Testis (tissue), 3 donors: ENCODE data around the gene CARD10. TPM values are rescaled to one million over a fixed set of nuclear protein-coding genes. Genes with fewer than 3 reads are reported as not detected.

Experiments
- DNase-seq: peaks from one replicate; pipeline ENCODE4 v3.0.0-alpha.2; 2019
- H3K27ac ChIP-seq, 2 donors: fragments of 200-600 bp; sonication (generic); one replicate each; pipeline ENCODE4 v1.5.1; 2019
- H3K27me3 ChIP-seq: fragments of 200-600 bp; sonication (generic); one replicate; pipeline ENCODE4 v1.5.1; 2019
- H3K36me3 ChIP-seq: fragments of 200-600 bp; sonication (generic); one replicate; pipeline ENCODE4 v1.5.1; 2017; ENCODE audit warnings: low read depth; ENCODE audit errors: missing control alignments
- H3K4me1 ChIP-seq: fragments of 200-600 bp; sonication (generic); one replicate; pipeline ENCODE4 v1.5.1; 2019
- H3K4me3 ChIP-seq, 2 donors: fragments of 200-600 bp; sonication (generic); one replicate each; pipeline ENCODE4 v1.5.1; 2017 to 2019
- H3K9me3 ChIP-seq: fragments of 200-600 bp; sonication (generic); one replicate; pipeline ENCODE4 v1.5.1; 2017
- POLR2A ChIP-seq: fragments of 450-650 bp; IDR thresholded peaks from one replicate; pipeline ENCODE4 v1.6.1; 2017; ENCODE audit warnings: antibody characterized with exemption, mild to moderate bottlenecking, moderate library complexity
- WGBS, 2 donors: methylation state at CpG; one replicate each; pipeline ENCODE4 v1.1.5; 2018; 5-methylcytosine and 5-hydroxymethylcytosine counted together
- intact Hi-C: fragments of 100-400 bp; cut with DNase I; formaldehyde crosslinking; loops from one replicate; pipeline ENCODE4 v1.15.1; 2023; ENCODE audit warnings: low total_unique reads
- polyA plus RNA-seq: library from polyadenylated mRNA; stranded (reverse); fragments of 350-450 nt; fragmentation: Illumina TruSeq; extraction: RNeasy Lipid Tissue Mini Kit (QIAGEN cat#74804); gene quantifications from one replicate; pipeline ENCODE4 v1.2.3, GENCODE V29; 2014; ENCODE audit warnings: low read depth, low replicate concordance; ENCODE audit not compliant: insufficient read depth
- total RNA-seq, 2 donors: library from RNA; depleted of rRNA; stranded (reverse); fragments of >200 nt; gene quantifications; one replicate each; pipeline ENCODE4 v1.2.3, GENCODE V29; 2016
- TF ChIP-seq, protein P1 (sequence below), 3 experiments: fragments of 450-650 bp in 2 of 3; fragments of 200-600 bp in 1 of 3; sonication (generic) in 1 of 3; IDR thresholded peaks; one replicate each; pipeline ENCODE4 v1.5.1; 2016 to 2019; ENCODE audit warnings: antibody characterized with exemption in 3 of 3, mild to moderate bottlenecking in 2 of 3, moderate library complexity in 1 of 3

CARD10 gene
- total and polyA plus RNA-seq, 3 donors from 2014 or later: 42.6 to 113 (median 89.8) TPM

DNA sequence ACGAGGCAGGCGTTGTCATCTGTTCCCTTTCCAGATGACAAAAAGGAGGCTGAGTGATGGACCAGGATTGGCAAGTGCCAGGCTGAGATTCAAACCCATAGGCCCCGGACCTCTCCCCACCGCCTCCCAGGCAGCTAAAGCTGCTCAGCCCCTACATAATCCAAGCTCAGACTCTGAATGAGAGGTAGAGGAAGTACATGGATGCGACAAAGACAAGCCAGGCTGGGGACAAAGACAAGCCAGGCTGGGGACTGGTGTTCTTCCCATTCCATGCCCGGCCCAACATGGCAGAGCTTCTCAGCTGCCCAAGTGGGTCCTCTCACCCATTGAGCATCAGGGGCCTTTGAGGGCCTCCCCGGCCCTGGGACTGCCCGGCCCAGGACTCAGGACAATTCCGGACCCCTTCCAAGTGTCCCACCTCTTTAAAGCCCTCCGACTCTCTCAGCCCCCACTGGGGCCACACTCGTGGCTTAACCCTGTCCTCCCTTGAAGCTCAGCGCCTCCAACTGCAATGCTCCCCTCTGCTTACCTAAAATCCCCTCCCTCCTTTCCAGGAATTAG lies 37.8 kb downstream of the CARD10 start:
- no peak overlapping the region for H3K4me3 ChIP-seq
- H3K4me1 ChIP-seq: peaks cover 7% of the 10 kb centered on the region
- DNase-seq: no peak
- TF ChIP-seq, protein P1, sequence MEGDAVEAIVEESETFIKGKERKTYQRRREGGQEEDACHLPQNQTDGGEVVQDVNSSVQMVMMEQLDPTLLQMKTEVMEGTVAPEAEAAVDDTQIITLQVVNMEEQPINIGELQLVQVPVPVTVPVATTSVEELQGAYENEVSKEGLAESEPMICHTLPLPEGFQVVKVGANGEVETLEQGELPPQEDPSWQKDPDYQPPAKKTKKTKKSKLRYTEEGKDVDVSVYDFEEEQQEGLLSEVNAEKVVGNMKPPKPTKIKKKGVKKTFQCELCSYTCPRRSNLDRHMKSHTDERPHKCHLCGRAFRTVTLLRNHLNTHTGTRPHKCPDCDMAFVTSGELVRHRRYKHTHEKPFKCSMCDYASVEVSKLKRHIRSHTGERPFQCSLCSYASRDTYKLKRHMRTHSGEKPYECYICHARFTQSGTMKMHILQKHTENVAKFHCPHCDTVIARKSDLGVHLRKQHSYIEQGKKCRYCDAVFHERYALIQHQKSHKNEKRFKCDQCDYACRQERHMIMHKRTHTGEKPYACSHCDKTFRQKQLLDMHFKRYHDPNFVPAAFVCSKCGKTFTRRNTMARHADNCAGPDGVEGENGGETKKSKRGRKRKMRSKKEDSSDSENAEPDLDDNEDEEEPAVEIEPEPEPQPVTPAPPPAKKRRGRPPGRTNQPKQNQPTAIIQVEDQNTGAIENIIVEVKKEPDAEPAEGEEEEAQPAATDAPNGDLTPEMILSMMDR (IDR thresholded peaks at IDR 0.05): no peak
- no peak for TF ChIP-seq POLR2A
- H3K36me3 ChIP-seq: no peaks in the 10 kb centered on the region
- intact Hi-C loops: no loop called here
- H3K27me3 ChIP-seq: no peaks in the 10 kb centered on the region
- H3K9me3 ChIP-seq: no peaks in the 10 kb centered on the region
- H3K27ac ChIP-seq: no peak overlapping the region
- WGBS, 2 donors: 84 to 91% methylated on average over 12 of the region's 12 CpGs

DNA sequence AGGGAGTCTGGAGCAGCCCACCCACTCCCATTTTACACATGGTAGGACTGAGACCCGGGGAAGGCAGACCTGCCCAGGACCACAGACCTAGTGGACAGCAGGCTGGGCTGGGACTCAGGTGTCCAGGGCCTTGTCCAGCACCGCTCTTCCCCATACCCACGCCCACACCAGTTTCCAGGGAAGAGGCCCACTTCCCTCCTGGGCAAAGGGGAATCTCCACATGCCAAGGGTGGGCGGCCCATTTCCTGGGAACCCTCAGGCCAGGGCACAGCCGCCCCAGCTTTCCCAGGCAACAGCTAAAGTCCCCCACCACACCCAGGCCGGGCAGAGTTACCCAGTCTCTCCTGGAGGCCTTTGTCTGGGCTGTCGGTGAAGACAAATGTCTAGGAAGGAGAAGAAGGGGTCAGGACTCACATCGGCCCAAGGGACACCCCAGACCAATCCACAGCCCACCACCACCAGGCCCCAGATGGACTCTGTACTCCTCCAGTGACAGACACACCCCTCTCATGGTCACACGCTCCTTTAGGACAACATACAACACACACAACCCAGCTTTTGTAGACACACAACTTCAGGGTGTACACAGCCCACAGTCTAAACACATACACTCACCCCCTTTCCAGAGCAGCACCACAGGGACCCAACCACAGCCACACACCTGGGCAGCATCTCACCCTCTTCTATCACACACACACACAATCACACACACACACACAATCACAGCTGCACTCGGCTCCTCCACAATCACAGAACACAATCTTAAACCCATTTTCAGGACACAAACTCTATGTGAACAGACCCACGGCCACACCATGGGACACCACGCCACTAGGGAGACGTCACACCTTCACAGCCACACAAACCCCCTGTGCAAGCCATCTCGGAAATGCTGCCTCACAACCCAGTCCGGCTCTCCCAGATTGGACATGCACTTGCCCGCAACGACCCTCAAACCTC lies 38.5 kb downstream of the CARD10 start:
- Histone ChIP-seq H3K4me1 (no peaks in the 10 kb centered on the region), H3K4me3 (no peak overlapping the region), H3K27me3 (no peaks in the 10 kb centered on the region), H3K36me3 (no peaks in the 10 kb centered on the region), H3K9me3 (no peaks in the 10 kb centered on the region), H3K27ac (no peak overlapping the region)
- WGBS, 2 donors: 89 to 91% methylated on average over 14 to 17 of the region's 17 CpGs
- no peak for DNase-seq
- TF ChIP-seq POLR2A: no peak
- TF ChIP-seq, protein P1 (IDR thresholded peaks at IDR 0.05): no peak
- intact Hi-C loops: no loop called here

DNA sequence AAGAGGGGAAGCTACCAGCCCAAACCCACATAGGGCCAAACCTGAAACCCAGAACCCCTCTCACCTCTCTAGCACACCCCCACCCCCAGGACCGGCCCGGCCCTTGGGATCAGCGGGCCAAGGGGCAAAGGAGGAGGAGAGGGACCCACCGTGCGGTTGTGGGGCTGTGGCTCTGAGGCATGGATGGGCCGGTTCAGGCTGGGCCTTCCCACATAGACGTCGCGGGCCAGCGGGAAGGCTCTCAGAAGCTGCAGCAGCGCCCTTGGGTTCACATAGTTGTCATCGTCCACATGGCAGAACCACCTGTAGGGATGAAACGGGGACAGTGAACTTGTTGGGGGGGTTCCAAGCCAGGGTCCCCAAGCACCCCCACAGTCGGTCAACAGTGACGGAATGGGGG lies 40.0 kb downstream of the CARD10 start:
- intact Hi-C loops: no loop called here
- no peaks in the 10 kb centered on the region for H3K4me1 ChIP-seq
- no peaks in the 10 kb centered on the region for H3K27me3 ChIP-seq
- no peak for DNase-seq
- WGBS, 2 donors: 88 to 92% methylated on average over 4 to 15 of the region's 15 CpGs
- no peak overlapping the region for H3K27ac ChIP-seq
- H3K36me3 ChIP-seq: no peaks in the 10 kb centered on the region
- H3K9me3 ChIP-seq: no peaks in the 10 kb centered on the region
- TF ChIP-seq, protein P1 (IDR thresholded peaks at IDR 0.05): no peak
- TF ChIP-seq POLR2A: no peak
- no peak overlapping the region for H3K4me3 ChIP-seq

DNA sequence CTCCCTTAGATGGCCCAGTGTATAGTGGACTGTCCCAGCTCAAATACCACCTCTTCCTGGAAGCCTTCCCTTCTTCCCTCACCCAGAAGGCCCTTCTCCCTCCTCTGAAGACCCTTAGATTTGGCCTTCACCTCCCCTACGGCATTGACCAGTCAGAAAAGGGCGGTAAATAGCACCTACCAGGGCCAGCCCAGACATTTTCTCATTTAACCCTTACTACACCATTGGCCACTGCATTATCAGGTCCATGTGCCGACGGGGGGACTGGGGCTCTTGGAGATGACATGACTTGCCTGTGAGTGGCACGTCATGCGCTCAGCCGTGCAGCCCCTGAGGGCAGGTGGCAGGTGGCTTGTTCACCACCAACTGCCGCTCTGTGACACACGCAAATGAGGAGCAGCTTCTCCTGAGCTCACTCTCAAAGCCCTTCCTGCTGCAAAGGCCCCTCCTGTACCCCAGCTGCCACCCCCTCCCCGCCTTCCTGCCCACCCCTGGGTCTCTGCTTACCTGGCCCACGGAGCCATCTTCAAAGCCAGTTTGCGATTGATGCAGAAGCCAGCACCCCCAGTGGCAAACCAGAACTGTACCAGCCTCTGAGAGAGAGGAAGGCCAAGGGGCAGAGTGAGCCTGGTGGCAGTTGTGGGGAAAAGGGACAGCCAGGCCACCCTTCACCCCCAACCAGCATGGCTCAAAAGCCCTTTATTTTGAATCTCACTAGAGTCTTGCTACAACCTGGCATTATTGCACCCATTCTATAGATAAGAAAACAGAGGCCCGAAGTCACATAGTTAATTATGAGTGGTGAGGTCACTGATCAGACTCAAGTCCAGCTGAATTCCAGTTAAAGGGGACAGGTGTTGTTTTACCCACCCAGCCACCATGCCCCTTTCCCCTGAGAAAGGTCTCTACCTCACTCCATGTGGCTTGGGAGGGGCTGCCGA lies 42.6 kb downstream of the CARD10 start:
- no peaks in the 10 kb centered on the region for H3K36me3 ChIP-seq
- TF ChIP-seq POLR2A: no peak
- TF ChIP-seq, protein P1 (IDR thresholded peaks at IDR 0.05): no peak
- H3K27ac ChIP-seq: no peak overlapping the region
- 67 to 80% methylated on average over 12 to 14 of the region's 14 CpGs for WGBS, 2 donors
- no peak for DNase-seq
- no peak overlapping the region for H3K4me3 ChIP-seq
- intact Hi-C loops: no loop called here
- H3K9me3 ChIP-seq: no peaks in the 10 kb centered on the region
- no peaks in the 10 kb centered on the region for H3K27me3 ChIP-seq
- H3K4me1 ChIP-seq: no peaks in the 10 kb centered on the region
